Endothelial cell of umbilical vein (primary cell): ENCODE measurements around the gene OR2L3. TPM values are rescaled to one million over a fixed set of nuclear protein-coding genes. Genes with fewer than 3 reads are reported as not detected.

Experiments used
- BruUV-seq: library from RNA; stranded (reverse); fragments of 400-500 nt; replicated peaks from 2 replicates; lab custom pipeline; 2021; lab: Mats Ljungman, UMichigan
- CTCF ChIA-PET: fragments of 300-600, 350-600 bp; sonication (Branson Sonifier 250); formaldehyde crosslinking; loops from one replicate; lab custom pipeline; 2021; ENCODE audit warnings: antibody characterized with exemption, inconsistent platforms; lab: Charles Lee
- POLR2A ChIA-PET: fragments of 300-600, 350-600 bp; sonication (Branson Sonifier 250); formaldehyde crosslinking; loops from one replicate; lab custom pipeline; 2021; ENCODE audit warnings: antibody characterized with exemption, inconsistent platforms; lab: Charles Lee
- DNase-seq: peaks from one replicate; pipeline ENCODE4 v3.0.0-alpha.2; 2011; ENCODE audit warnings: low read depth, low spot score
- FAIRE-seq: peaks from 2 replicates; lab custom pipeline; 2011; peaks lifted over from hg19 to GRCh38; lab: Jason Lieb, UNC
- H2AFZ ChIP-seq: 2 replicates; pipeline ENCODE4 v1.6.0; 2012; ENCODE audit warnings: low read depth, low read length, control low read depth, inconsistent platforms
- H3K27ac ChIP-seq: 2 replicates; pipeline ENCODE4 v1.5.1; 2011; ENCODE audit warnings: low read depth, mild to moderate bottlenecking, control low read depth, low read length, moderate library complexity; ENCODE audit not compliant: insufficient read depth
- H3K27me3 ChIP-seq, 2 experiments: 2 replicates each; pipeline versions ENCODE4 v1.6.0 to v1.6.1; 2011; ENCODE audit warnings: low read length in 2 of 2, mixed read lengths in 1 of 2; ENCODE audit not compliant: control insufficient read depth in 2 of 2, insufficient read depth in 2 of 2
- H3K36me3 ChIP-seq, 2 experiments: 2 replicates in 1 of 2; 3 replicates in 1 of 2; pipeline ENCODE4 v1.5.1; 2011; ENCODE audit warnings: low read length in 2 of 2, mild to moderate bottlenecking in 1 of 2, moderate library complexity in 1 of 2; ENCODE audit not compliant: control insufficient read depth in 2 of 2, insufficient read depth in 2 of 2; ENCODE audit errors: extremely low read depth in 1 of 2
- H3K4me1 ChIP-seq: 3 replicates; pipeline ENCODE4 v1.5.1; 2011; ENCODE audit warnings: mild to moderate bottlenecking, low read length; ENCODE audit not compliant: control insufficient read depth, insufficient read depth; ENCODE audit errors: extremely low read depth
- H3K4me2 ChIP-seq: 2 replicates; pipeline ENCODE4 v1.6.1; 2011; ENCODE audit warnings: low read length, control low read depth, mixed read lengths; ENCODE audit not compliant: insufficient read depth
- H3K4me3 ChIP-seq, 3 experiments: fragments of 200-600 bp in 1 of 3; sonication (generic), shearing (Covaris generic) in 1 of 3; replicated peaks in 1 of 3; 2 replicates each; pipeline ENCODE4 v1.5.1; 2011 to 2016; ENCODE audit warnings: control low read depth in 3 of 3, low read length in 3 of 3, mild to moderate bottlenecking in 2 of 3, inconsistent platforms in 1 of 3, low read depth in 1 of 3, moderate library complexity in 1 of 3; ENCODE audit not compliant: insufficient read depth in 1 of 3
- H3K79me2 ChIP-seq: 2 replicates; pipeline ENCODE4 v1.6.0; 2012; ENCODE audit warnings: low read length, inconsistent platforms; ENCODE audit not compliant: control insufficient read depth, insufficient read depth
- H3K9ac ChIP-seq: replicated peaks from 2 replicates; pipeline ENCODE3; 2011; ENCODE audit warnings: low read length, control low read depth; ENCODE audit not compliant: insufficient read depth; ENCODE audit errors: extremely low read depth
- H3K9me1 ChIP-seq: replicated peaks from 3 replicates; pipeline ENCODE4 v1.6.0; 2011; ENCODE audit warnings: mild to moderate bottlenecking, low read length; ENCODE audit not compliant: control insufficient read depth, insufficient read depth; ENCODE audit errors: extremely low read depth
- H3K9me3 ChIP-seq: replicated peaks from 2 replicates; pipeline ENCODE4 v1.5.1; 2012; ENCODE audit warnings: low read length, inconsistent platforms; ENCODE audit not compliant: control insufficient read depth, insufficient read depth
- H4K20me1 ChIP-seq: replicated peaks from 2 replicates; pipeline ENCODE3; 2011; ENCODE audit warnings: mild to moderate bottlenecking, low read length; ENCODE audit not compliant: control insufficient read depth, insufficient read depth; ENCODE audit errors: extremely low read depth
- CTCF ChIP-seq, 2 donors: IDR thresholded peaks; 1 replicate in 1 of 2; 2 replicates in 1 of 2; pipeline ENCODE4 v1.5.1; 2011; ENCODE audit warnings: low read length in 2 of 2, mild to moderate bottlenecking in 2 of 2, moderate library complexity in 2 of 2, control low read depth in 1 of 2, inconsistent platforms in 1 of 2, low read depth in 1 of 2; ENCODE audit not compliant: insufficient read depth in 1 of 2; ENCODE audit errors: extremely low read depth in 1 of 2
- EZH2 ChIP-seq: IDR thresholded peaks from 2 replicates; pipeline ENCODE4 v1.6.1; 2012; ENCODE audit warnings: borderline replicate concordance, low read depth, mild to moderate bottlenecking, moderate library complexity, low read length, inconsistent platforms; ENCODE audit not compliant: severe bottlenecking
- FOS ChIP-seq: IDR thresholded peaks from 2 replicates; pipeline ENCODE4 v1.6.1; 2011; ENCODE audit warnings: mild to moderate bottlenecking, low read length, moderate library complexity, borderline replicate concordance; ENCODE audit not compliant: insufficient read depth
- GATA2 ChIP-seq: IDR thresholded peaks from 2 replicates; pipeline ENCODE4 v1.7.0; 2011; ENCODE audit warnings: low read depth, mild to moderate bottlenecking, moderate library complexity, mixed read lengths, low read length; ENCODE audit not compliant: insufficient read length, insufficient read depth
- JUN ChIP-seq: IDR thresholded peaks from 2 replicates; pipeline ENCODE4 v1.6.1; 2011; ENCODE audit warnings: borderline replicate concordance, low read depth; ENCODE audit not compliant: insufficient read length, insufficient read depth
- MAX ChIP-seq: IDR thresholded peaks from 2 replicates; pipeline ENCODE4 v1.6.1; 2011; ENCODE audit not compliant: insufficient read depth, insufficient read length
- MYC ChIP-seq: IDR thresholded peaks from one replicate; pipeline ENCODE4 v1.6.1; 2011; ENCODE audit warnings: mild to moderate bottlenecking, low read depth, low read length
- POLR2A ChIP-seq: IDR thresholded peaks from 2 replicates; pipeline ENCODE4 v1.6.1; 2012; ENCODE audit warnings: low read depth, mild to moderate bottlenecking, control low read depth, low read length
- POLR2AphosphoS5 ChIP-seq: IDR thresholded peaks from 2 replicates; pipeline ENCODE4 v1.6.1; 2012; ENCODE audit warnings: low read depth, mild to moderate bottlenecking, control low read depth, low read length, moderate library complexity; ENCODE audit not compliant: insufficient read depth
- dilution Hi-C: fragments of 300-500 bp; cut with MboI; formaldehyde crosslinking; loops from one replicate; pipeline ENCODE4 v1.15.0; 2019; ENCODE audit warnings: low sequenced_read_pairs; ENCODE audit not compliant: extremely low pct_ligation_motif_present
- intact Hi-C: fragments of 100-400 bp; cut with micrococcal nuclease; formaldehyde crosslinking; loops from one replicate; pipeline ENCODE4 v1.10.0; 2022
- polyA plus RNA-seq, 4 experiments: library from polyadenylated mRNA; depleted of rRNA in 3 of 4; stranded (reverse) in 3 of 4; unstranded in 1 of 4; fragments of >200 nt; gene quantifications; 2 replicates each; pipeline versions ENCODE4 v1.2.1 to v1.2.3, GENCODE V29; 2011 to 2012; ENCODE audit warnings: missing spikeins in 1 of 4
- total RNA-seq: library from RNA; stranded (reverse); gene quantifications from 2 replicates; pipeline ENCODE4 v1.2.3, GENCODE V29; 2021

OR2L3 gene
- total and polyA plus RNA-seq, 2 donors (not counting 3 experiments of a cell fraction or from before 2014, with no cell fraction given) = not detected

GRCh38 chr1:248015803-248016202 lies 30.8 kb upstream of the OR2L3 start:
- no peaks in the 10 kb centered on the region for H3K9me1 ChIP-seq
- no peak for DNase-seq
- H2AFZ ChIP-seq = no peak overlapping the region
- dilution Hi-C loops (no loop called here), intact Hi-C loops (no loop called here)
- no peaks in the 10 kb centered on the region for H4K20me1 ChIP-seq
- H3K4me1 ChIP-seq = no peaks in the 10 kb centered on the region
- H3K27ac ChIP-seq = no peak overlapping the region
- H3K9me3 ChIP-seq = peaks cover 2% of the 10 kb centered on the region
- CTCF ChIA-PET = no interaction called here
- TF ChIP-seq EZH2 (no peak), FOS (no peak), POLR2A (no peak), POLR2AphosphoS5 (no peak), CTCF (IDR thresholded peaks at IDR 0.05; ENCODE audit: extremely low read depth in 1 of 2, insufficient read depth in 1 of 2, low read depth in 1 of 2, low read length in 2 of 2) (no peak), JUN (no peak)
- no peaks in the 10 kb centered on the region for H3K27me3 ChIP-seq
- no peak overlapping the region for H3K9ac ChIP-seq
- no peak overlapping the region for H3K4me2 ChIP-seq
- no peaks in the 10 kb centered on the region for H3K36me3 ChIP-seq
- BruUV-seq = no TSS peak
- H3K4me3 ChIP-seq = no peak overlapping the region
- no peak for FAIRE-seq
- no peaks in the 10 kb centered on the region for H3K79me2 ChIP-seq
- POLR2A ChIA-PET = no interaction called here

GRCh38 chr1:248029770-248030169 lies 16.9 kb upstream of the OR2L3 start, which contains the start of gene OR2L2:
Gene OR2L2 (plus strand): TSS chr1:248030070. CDS start chr1:248038268, 8,198 bp downstream.
- TF ChIP-seq MYC = no peak
- no peak for TF ChIP-seq GATA2
- no peak for TF ChIP-seq MAX
- TF ChIP-seq EZH2 = no peak
- TF ChIP-seq POLR2A = no peak
- no peak for TF ChIP-seq POLR2AphosphoS5
- no peak for TF ChIP-seq FOS
- TF ChIP-seq CTCF (IDR thresholded peaks at IDR 0.05; ENCODE audit: extremely low read depth in 1 of 2, insufficient read depth in 1 of 2, low read depth in 1 of 2, low read length in 2 of 2) = no peak
- TF ChIP-seq JUN = no peak
- no peak within 1 kb of the TSS for H3K27ac ChIP-seq
- CTCF ChIA-PET = no interaction called here
- no peaks in the 10 kb centered on the region for H3K4me1 ChIP-seq
- no peak for FAIRE-seq
- dilution Hi-C loops = no loop called here
- no peak for DNase-seq
- no peaks in the 10 kb centered on the region for H3K9me3 ChIP-seq
- no peaks in the 10 kb centered on the region for H3K27me3 ChIP-seq
- no TSS peak for BruUV-seq
- intact Hi-C loops = no loop called here
- no peaks in the 10 kb centered on the region for H3K9me1 ChIP-seq
- H4K20me1 ChIP-seq = no peaks in the 10 kb centered on the region
- POLR2A ChIA-PET = no interaction called here
- no peak within 1 kb of the TSS for H3K4me2 ChIP-seq
- no peak within 1 kb of the TSS for H3K4me3 ChIP-seq
- H3K9ac ChIP-seq = no peak within 1 kb of the TSS
- no peaks in the 10 kb centered on the region for H3K36me3 ChIP-seq
- H3K79me2 ChIP-seq = no peaks in the 10 kb centered on the region
- no peak within 1 kb of the TSS for H2AFZ ChIP-seq
